Measurements from ENCODE around the gene UBE2D3. TPM values are rescaled to one million over a fixed set of nuclear protein-coding genes. Genes with fewer than 3 reads are reported as not detected.
A peak's percentile ranks its signal among the peaks of the same experiment; 100 is the strongest.

UBE2D3 gene
- total and polyA plus RNA-seq, 2 of the 4 experiments (the other 2 are of a cell fraction): 233 to 387 TPM

DNA sequence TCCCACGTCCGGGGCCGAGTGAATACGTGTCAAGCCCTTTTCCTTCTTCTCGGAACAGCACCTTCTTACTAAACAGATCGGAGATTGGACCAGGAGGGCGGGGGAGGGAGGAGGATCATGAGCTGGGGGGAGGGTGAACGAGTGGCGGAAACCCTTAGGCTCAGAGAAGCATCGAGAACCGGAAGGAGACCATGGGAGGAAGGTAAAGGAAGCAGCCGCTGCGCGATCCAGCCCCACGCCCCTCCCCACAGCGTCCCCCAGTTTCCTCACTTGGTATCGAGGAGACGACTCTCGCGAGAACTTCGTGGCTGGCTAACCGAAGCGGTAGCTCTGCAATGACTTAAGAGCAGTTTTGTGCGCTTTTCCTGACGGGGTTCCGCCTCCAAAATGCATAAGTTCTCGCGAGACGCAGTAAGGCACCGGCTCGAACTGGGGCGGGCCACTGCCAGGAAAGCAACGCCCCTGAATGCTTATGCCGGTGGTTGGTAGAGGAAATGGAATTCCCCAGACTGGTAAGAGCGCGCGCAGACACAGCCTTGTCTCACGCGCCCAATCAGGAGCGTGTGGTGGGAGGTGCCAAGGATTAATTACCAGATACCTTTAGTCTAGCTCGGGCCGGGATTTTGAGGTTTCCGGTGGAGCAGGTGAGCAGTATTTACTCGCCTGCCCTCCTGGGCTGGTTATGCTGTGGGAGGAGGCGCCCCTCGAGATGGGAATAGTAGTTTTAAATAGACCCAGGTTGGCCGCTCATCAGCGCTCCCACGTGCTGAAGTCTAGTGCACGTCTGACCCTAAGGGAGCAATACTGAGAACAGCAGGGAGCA is 534 bp upstream of the UBE2D3 start:
- DNase-seq: peak; percentile 100
- in situ Hi-C loops (cut with MboI; ENCODE audit: low sequenced_read_pairs) (no loop called here), dilution Hi-C loops (cut with HindIII; ENCODE audit: low sequenced_read_pairs, unreplicated experiment) (no loop called here), intact Hi-C loops (cut with micrococcal nuclease) (loop anchor here (1.0 to 5.0 kb wide), 4 partner anchors 41 to 391 kb away; partner anchors contain the start of gene NFKB1)
- Histone ChIP-seq H3K4ac (ENCODE audit: low read depth, low read length) (peak overlapping the region; percentile 99), H2BK5ac (ENCODE audit: low read depth, low read length, poor library complexity, severe bottlenecking) (peak overlapping the region; percentile 99), H3K36me3 (ENCODE audit: control insufficient read depth, insufficient read depth, low read length) (peaks cover 5% of the 10 kb centered on the region), H4K91ac (ENCODE audit: insufficient read depth, low read depth, low read length) (peak overlapping the region; percentile 97), H3K27ac (ENCODE audit: insufficient read depth, low read length) (peak overlapping the region; percentile 97), H3K79me1 (ENCODE audit: low read depth in 1 of 2, low read length in 2 of 2) (peaks cover 6 to 14% of the 10 kb centered on the region in 2 experiments), H2BK120ac (ENCODE audit: low read depth, low read length) (peak overlapping the region; percentile 95), H3K4me3 (ENCODE audit: insufficient read depth, low read depth, low read length) (peak overlapping the region; percentile 69), H3K9ac (ENCODE audit: low read depth, low read length) (peak overlapping the region; percentile 96), H4K20me1 (ENCODE audit: insufficient read depth, low read length) (peaks cover 40% of the 10 kb centered on the region), H3K56ac (ENCODE audit: extremely low read depth, insufficient read depth, low read length) (peak overlapping the region; percentile 96), H3K9me3 (ENCODE audit: control insufficient read depth, insufficient read depth, low read length) (no peaks in the 10 kb centered on the region), H3K14ac (replicated peaks; ENCODE audit: low read depth, low read length) (peak overlapping the region; percentile 97), H3K4me1 (ENCODE audit: control insufficient read depth, insufficient read depth, low read length) (peaks cover 4% of the 10 kb centered on the region; the same call in 1 of the 2 replicates), H2BK20ac (ENCODE audit: low read depth, low read length) (peak overlapping the region; percentile 60; the same call in 1 of the 2 replicates), H4K5ac (ENCODE audit: low read depth, low read length) (peak overlapping the region; percentile 91), H2AK9ac (replicated peaks; ENCODE audit: low read depth, low read length, poor library complexity) (peak overlapping the region; percentile 98), H2AK5ac (ENCODE audit: low read depth, low read length) (peak overlapping the region; percentile 92), H3K23ac (ENCODE audit: low read depth, low read length) (peak overlapping the region; percentile 85), H3K18ac (ENCODE audit: low read depth, low read length) (peak overlapping the region; percentile 95), H3K27me3 (ENCODE audit: control insufficient read depth, insufficient read depth, low read length) (no peaks in the 10 kb centered on the region), H3K9me1 (ENCODE audit: insufficient read depth, low read length) (0 out of 2 replicates have a peak, but pooled peaks cover 4% of the 10 kb centered on the region), H2AFZ (replicated peaks; ENCODE audit: low read length, poor library complexity) (peak overlapping the region; percentile 98), H3K4me2 (ENCODE audit: low read depth, low read length) (peak overlapping the region; percentile 84), H2BK15ac (ENCODE audit: low read depth, low read length) (peak overlapping the region; percentile 59; the same call in 1 of the 3 replicates), H4K8ac (ENCODE audit: low read depth in 2 of 2, low read length in 2 of 2) (peak overlapping the region; percentile 38 to 99)
- 1% methylated on average over 19 of the region's 50 CpGs; no CpG with 5 or more reads in 1 of the 2 experiments for WGBS, 2 experiments (ENCODE audit: extremely low coverage in 2 of 2, insufficient read length in 1 of 2)
- ChIA-PET CTCF (interaction anchor here (0.5 to 1.0 kb wide), 3 partner anchors 22 to 207 kb away, joined by 3 to 4 read pairs (median 3); no protein-coding TSS in a partner anchor), POLR2A (ENCODE audit: unreplicated experiment) (interaction anchor here (0.6 to 1.6 kb wide), 6 partner anchors 8 to 41 kb away, joined by 3 to 9 read pairs (median 4); partner anchors contain the start of gene CISD2)
- BruUV-seq (replicated peaks): no TSS peak
- ATAC-seq (ENCODE audit: low read depth): peak; percentile 72
- TF ChIP-seq MXI1 (IDR thresholded peaks at IDR 0.05; ENCODE audit: borderline replicate concordance, low read depth, low read length) (peak; percentile 90), POLR2A (IDR thresholded peaks at IDR 0.05; ENCODE audit: low read depth, low read length) (peak; percentile 84), CEBPB (IDR thresholded peaks at IDR 0.05; ENCODE audit: low read depth, low read length) (peak; percentile 53; the same call in 1 of the 2 replicates), USF2 (IDR thresholded peaks at IDR 0.05; ENCODE audit: low read depth, low read length) (peak; percentile 67), CHD1 (IDR thresholded peaks at IDR 0.05; ENCODE audit: low read depth, low read length) (no peak), BHLHE40 (IDR thresholded peaks at IDR 0.05; ENCODE audit: low read depth, low read length) (peak; percentile 75)

Data from IMR-90 (cell line).